H9 (cell line): Measurements from ENCODE around the gene C1orf56. TPM values are rescaled to one million over a fixed set of nuclear protein-coding genes. Genes with fewer than 3 reads are reported as not detected.

Experiments used
- DNase-seq: peaks from one replicate; pipeline ENCODE4 v3.0.0-alpha.2; 2017
- H2AFZ ChIP-seq: one replicate; pipeline ENCODE4 v1.6.1; 2013; ENCODE audit warnings: mild to moderate bottlenecking, low read length, control low read depth, moderate library complexity
- H2AK5ac ChIP-seq: 2 replicates; pipeline ENCODE4 v1.6.1; 2013; ENCODE audit warnings: low read length, control low read depth, mixed read lengths; ENCODE audit not compliant: insufficient read length
- H2BK120ac ChIP-seq: one replicate; pipeline ENCODE4 v1.6.1; 2013; ENCODE audit warnings: low read depth, mild to moderate bottlenecking, low read length, control low read depth, inconsistent platforms; ENCODE audit not compliant: poor library complexity, severe bottlenecking
- H2BK12ac ChIP-seq: 2 replicates; pipeline ENCODE4 v1.6.1; 2013; ENCODE audit warnings: low read length, control low read depth, mixed read lengths, low read depth; ENCODE audit not compliant: insufficient read length
- H2BK15ac ChIP-seq: 2 replicates; pipeline ENCODE4 v1.6.1; 2013; ENCODE audit warnings: low read depth, low read length, control low read depth
- H2BK20ac ChIP-seq: one replicate; pipeline ENCODE4 v1.6.1; 2013; ENCODE audit warnings: low read depth, mild to moderate bottlenecking, low read length, control low read depth, inconsistent platforms; ENCODE audit not compliant: poor library complexity, severe bottlenecking
- H2BK5ac ChIP-seq: 2 replicates; pipeline ENCODE4 v1.6.1; 2013; ENCODE audit warnings: low read length, control low read depth, mixed read lengths; ENCODE audit not compliant: insufficient read length
- H3K14ac ChIP-seq: 2 replicates; pipeline ENCODE4 v1.6.1; 2013; ENCODE audit warnings: low read length, control low read depth; ENCODE audit not compliant: insufficient read depth
- H3K18ac ChIP-seq: 2 replicates; pipeline ENCODE4 v1.6.1; 2013; ENCODE audit warnings: low read depth, mild to moderate bottlenecking, mixed read lengths, low read length, control low read depth; ENCODE audit not compliant: insufficient read length
- H3K23ac ChIP-seq: 2 replicates; pipeline ENCODE4 v1.6.1; 2013; ENCODE audit warnings: low read length, control low read depth, mixed read lengths, low read depth; ENCODE audit not compliant: insufficient read length
- H3K23me2 ChIP-seq: 2 replicates; pipeline ENCODE4 v1.6.1; 2013; ENCODE audit warnings: low read depth, mild to moderate bottlenecking, mixed read lengths, low read length, control low read depth; ENCODE audit not compliant: insufficient read length, poor library complexity, severe bottlenecking
- H3K27ac ChIP-seq: 2 replicates; pipeline ENCODE4 v1.5.1; 2013; ENCODE audit warnings: low read length, control low read depth, mixed read lengths, low read depth; ENCODE audit not compliant: insufficient read length
- H3K27me3 ChIP-seq: 2 replicates; pipeline ENCODE4 v1.6.1; 2013; ENCODE audit warnings: low read length, control low read depth, inconsistent platforms; ENCODE audit not compliant: insufficient read depth
- H3K4ac ChIP-seq: 2 replicates; pipeline ENCODE4 v1.6.1; 2013; ENCODE audit warnings: low read depth, mild to moderate bottlenecking, control low read depth, inconsistent platforms, low read length, moderate library complexity
- H3K4me1 ChIP-seq: 2 replicates; pipeline ENCODE4 v1.6.1; 2013; ENCODE audit warnings: low read length, control low read depth, inconsistent platforms; ENCODE audit not compliant: insufficient read depth
- H3K4me2 ChIP-seq: 2 replicates; pipeline ENCODE4 v1.6.1; 2013; ENCODE audit warnings: low read length, control low read depth, mixed read lengths; ENCODE audit not compliant: insufficient read length, insufficient read depth
- H3K56ac ChIP-seq: 2 replicates; pipeline ENCODE4 v1.6.1; 2013; ENCODE audit warnings: low read depth, mild to moderate bottlenecking, mixed read lengths, low read length, control low read depth; ENCODE audit not compliant: insufficient read length
- H3K79me1 ChIP-seq: 2 replicates; pipeline ENCODE4 v1.6.1; 2013; ENCODE audit warnings: low read depth, mild to moderate bottlenecking, moderate library complexity, low read length, control low read depth, inconsistent platforms; ENCODE audit not compliant: insufficient read depth, poor library complexity, severe bottlenecking
- H3K79me2 ChIP-seq: 2 replicates; pipeline ENCODE4 v1.6.1; 2013; ENCODE audit warnings: low read length, control low read depth, inconsistent platforms; ENCODE audit not compliant: insufficient read depth
- H3K9ac ChIP-seq: 2 replicates; pipeline ENCODE4 v1.6.1; 2013; ENCODE audit warnings: low read length, control low read depth, mixed read lengths; ENCODE audit not compliant: insufficient read length; ENCODE audit errors: extremely low read depth
- H3K9me3 ChIP-seq: one replicate; pipeline ENCODE4 v1.6.1; 2013; ENCODE audit warnings: low read depth, low read length, inconsistent platforms; ENCODE audit not compliant: control insufficient read depth
- H3T11ph ChIP-seq: one replicate; pipeline ENCODE4 v1.6.1; 2013; ENCODE audit warnings: mild to moderate bottlenecking, low read length, control low read depth, inconsistent platforms
- H4K20me1 ChIP-seq: one replicate; pipeline ENCODE4 v1.6.1; 2013; ENCODE audit not compliant: control insufficient read depth, insufficient read length, insufficient read depth
- H4K5ac ChIP-seq: 2 replicates; pipeline ENCODE4 v1.6.1; 2013; ENCODE audit warnings: low read depth, mild to moderate bottlenecking, mixed read lengths, low read length, control low read depth; ENCODE audit not compliant: insufficient read length
- H4K8ac ChIP-seq: replicated peaks from 2 replicates; pipeline ENCODE4 v1.6.1; 2013; ENCODE audit warnings: low read length, control low read depth, mixed read lengths, low read depth; ENCODE audit not compliant: insufficient read length
- H4K91ac ChIP-seq: 2 replicates; pipeline ENCODE4 v1.6.1; 2013; ENCODE audit warnings: low read depth, mild to moderate bottlenecking, moderate library complexity, mixed read lengths, low read length, control low read depth; ENCODE audit not compliant: insufficient read length
- H3K27ac Mint-ChIP-seq, 3 experiments: 2 replicates in 2 of 3; 3 replicates in 1 of 3; pipeline ENCODE4 v1.8.0; 2020 to 2021; ENCODE audit warnings: mixed read lengths in 3 of 3, mild to moderate bottlenecking in 1 of 3, moderate library complexity in 1 of 3
- H3K27me3 Mint-ChIP-seq: 2 replicates; pipeline ENCODE4 v1.8.0; 2021; ENCODE audit warnings: low read depth, mild to moderate bottlenecking, moderate library complexity, mixed read lengths
- H3K36me3 Mint-ChIP-seq, 3 experiments: 2 replicates in 2 of 3; 3 replicates in 1 of 3; pipeline ENCODE4 v1.8.0; 2020 to 2021; ENCODE audit warnings: low read depth in 3 of 3, mixed read lengths in 3 of 3; ENCODE audit not compliant: insufficient read depth in 1 of 3
- H3K4me1 Mint-ChIP-seq, 2 experiments: 2 replicates each; pipeline ENCODE4 v1.8.0; 2020; ENCODE audit warnings: mixed read lengths in 2 of 2
- H3K4me3 Mint-ChIP-seq, 2 experiments: 2 replicates in 1 of 2; 3 replicates in 1 of 2; pipeline ENCODE4 v1.8.0; 2020 to 2021; ENCODE audit warnings: mild to moderate bottlenecking in 2 of 2, mixed read lengths in 2 of 2, moderate library complexity in 1 of 2
- H3K9me3 Mint-ChIP-seq, 2 experiments: 2 replicates in 1 of 2; 3 replicates in 1 of 2; pipeline ENCODE4 v1.8.0; 2020; ENCODE audit warnings: mild to moderate bottlenecking in 2 of 2, mixed read lengths in 2 of 2, moderate library complexity in 1 of 2
- WGBS: extraction: QIAGEN DNeasy Blood & Tissue Kit; methylation state at CpG from one replicate; pipeline ENCODE4 v1.1.7; 2013; ENCODE audit warnings: missing lambda C conversion rate, low lambda C conversion rate, mixed read lengths; ENCODE audit not compliant: insufficient read length; ENCODE audit errors: extremely low coverage; 5-methylcytosine and 5-hydroxymethylcytosine counted together
- total RNA-seq: library from RNA; stranded (reverse); gene quantifications from 2 replicates; pipeline ENCODE4 v1.2.1, GENCODE V29; 2021
- TF ChIP-seq, protein P1 (sequence below): fragments of 200-600 bp; sonication (generic); conservative IDR thresholded peaks from 3 replicates; pipeline ENCODE4 v1.8.0; 2021; ENCODE audit warnings: antibody characterized with exemption, mild to moderate bottlenecking

Gene C1orf56
- total RNA-seq, 1 experiment from 2014 or later, result 4.8 TPM

DNA sequence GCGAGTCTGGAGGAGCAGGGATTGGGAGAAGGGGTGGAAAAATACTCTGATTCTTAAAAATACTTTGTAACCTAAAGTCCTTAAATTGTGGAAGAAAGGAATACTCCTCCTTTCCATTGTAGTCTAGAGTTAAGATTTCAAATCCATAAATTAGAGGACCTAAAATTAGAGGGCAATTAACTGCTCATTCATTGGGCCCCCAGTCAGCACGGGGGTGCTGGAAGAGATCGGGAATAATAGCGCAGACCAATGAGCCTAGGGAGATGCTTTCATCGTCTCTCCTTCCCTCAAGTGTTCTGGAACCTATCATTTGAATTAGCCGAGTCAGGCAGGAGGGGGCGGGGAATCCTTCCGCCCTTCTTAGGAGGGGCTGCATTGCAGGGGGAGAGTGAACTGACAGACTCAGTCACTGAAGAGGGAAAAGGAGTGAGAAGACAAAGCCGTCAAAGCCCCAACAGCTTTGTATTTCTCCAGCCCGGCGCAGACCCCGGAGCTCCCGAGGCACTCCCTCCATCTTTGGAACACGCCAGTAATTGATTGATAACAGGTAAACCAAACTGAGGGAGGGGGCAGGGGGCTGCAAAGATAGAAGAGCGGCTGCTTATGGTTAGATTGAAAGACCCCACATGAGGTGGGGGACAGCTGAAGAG, 12.6 kb downstream of the C1orf56 start, which contains the start of gene MLLT11:
Gene MLLT11, plus strand, starts transcription at position 391 of the 650 bp plus-strand sequence. CDS start 6,828 bp downstream, outside the sequence.
- H3K23me2 ChIP-seq, result peaks cover 22% of the 10 kb centered on the region
- peaks cover 33% of the 10 kb centered on the region; the same call in 1 of the 2 replicates for H3K79me2 ChIP-seq

More for the DNA sequence above, 12.6 kb downstream of the C1orf56 start, which contains the start of gene MLLT11:
- no peak within 1 kb of the TSS for H3K56ac ChIP-seq
- H3T11ph ChIP-seq, result no peak within 1 kb of the TSS
- H3K9me3 ChIP-seq, result no peaks in the 10 kb centered on the region
- H2BK5ac ChIP-seq, result no peak within 1 kb of the TSS
- H3K79me1 ChIP-seq, result peaks cover 12% of the 10 kb centered on the region
- no peak within 1 kb of the TSS for H2BK20ac ChIP-seq
- no peak within 1 kb of the TSS for H3K23ac ChIP-seq
- no peak within 1 kb of the TSS for H2AK5ac ChIP-seq
- no peaks in the 10 kb centered on the region for H4K20me1 ChIP-seq
- H3K18ac ChIP-seq, result peak within 1 kb of the TSS; percentile 70
- H3K4me2 ChIP-seq, result peak within 1 kb of the TSS; percentile 86
- no peak within 1 kb of the TSS for H4K5ac ChIP-seq
- H3K14ac ChIP-seq, result peak within 1 kb of the TSS; percentile 82
- no peak within 1 kb of the TSS for H2BK15ac ChIP-seq
- H2AFZ ChIP-seq, result no peak within 1 kb of the TSS
- WGBS, result no CpG with 5 or more reads among the region's 15 CpGs
- no peaks in the 10 kb centered on the region for H3K27me3 ChIP-seq
- Mint-ChIP-seq H3K9me3 (no peaks in the 10 kb centered on the region), H3K27me3 (no peaks in the 10 kb centered on the region), H3K27ac (peak within 1 kb of the TSS; percentile 83 to 98 (median 96)), H3K4me3 (peak within 1 kb of the TSS; percentile 94 to 98), H3K4me1 (peaks cover 48 to 54% of the 10 kb centered on the region in 2 experiments), H3K36me3 (peaks cover 20 to 36% (median 31%) of the 10 kb centered on the region in 3 experiments)
- H2BK120ac ChIP-seq, result no peak within 1 kb of the TSS
- peak within 1 kb of the TSS; percentile 5 for H3K27ac ChIP-seq
- peaks cover 7% of the 10 kb centered on the region; the same call in 1 of the 2 replicates for H3K4me1 ChIP-seq
- H3K9ac ChIP-seq, result peak within 1 kb of the TSS; percentile 75
- no peak within 1 kb of the TSS for H4K8ac ChIP-seq
- DNase-seq, result peak; percentile 89
- no peak within 1 kb of the TSS for H2BK12ac ChIP-seq
- no peak within 1 kb of the TSS for H4K91ac ChIP-seq
- TF ChIP-seq, protein P1, sequence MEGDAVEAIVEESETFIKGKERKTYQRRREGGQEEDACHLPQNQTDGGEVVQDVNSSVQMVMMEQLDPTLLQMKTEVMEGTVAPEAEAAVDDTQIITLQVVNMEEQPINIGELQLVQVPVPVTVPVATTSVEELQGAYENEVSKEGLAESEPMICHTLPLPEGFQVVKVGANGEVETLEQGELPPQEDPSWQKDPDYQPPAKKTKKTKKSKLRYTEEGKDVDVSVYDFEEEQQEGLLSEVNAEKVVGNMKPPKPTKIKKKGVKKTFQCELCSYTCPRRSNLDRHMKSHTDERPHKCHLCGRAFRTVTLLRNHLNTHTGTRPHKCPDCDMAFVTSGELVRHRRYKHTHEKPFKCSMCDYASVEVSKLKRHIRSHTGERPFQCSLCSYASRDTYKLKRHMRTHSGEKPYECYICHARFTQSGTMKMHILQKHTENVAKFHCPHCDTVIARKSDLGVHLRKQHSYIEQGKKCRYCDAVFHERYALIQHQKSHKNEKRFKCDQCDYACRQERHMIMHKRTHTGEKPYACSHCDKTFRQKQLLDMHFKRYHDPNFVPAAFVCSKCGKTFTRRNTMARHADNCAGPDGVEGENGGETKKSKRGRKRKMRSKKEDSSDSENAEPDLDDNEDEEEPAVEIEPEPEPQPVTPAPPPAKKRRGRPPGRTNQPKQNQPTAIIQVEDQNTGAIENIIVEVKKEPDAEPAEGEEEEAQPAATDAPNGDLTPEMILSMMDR, result no peak
- H3K4ac ChIP-seq, result no peak within 1 kb of the TSS
